ENCODE data around the gene SIT1. TPM values are rescaled to one million over a fixed set of nuclear protein-coding genes. Genes with fewer than 3 reads are reported as not detected.

SIT1 gene
- total and polyA plus RNA-seq, 3 donors from 2014 or later = 0.43 to 1.6 TPM; not detected in 1

DNA sequence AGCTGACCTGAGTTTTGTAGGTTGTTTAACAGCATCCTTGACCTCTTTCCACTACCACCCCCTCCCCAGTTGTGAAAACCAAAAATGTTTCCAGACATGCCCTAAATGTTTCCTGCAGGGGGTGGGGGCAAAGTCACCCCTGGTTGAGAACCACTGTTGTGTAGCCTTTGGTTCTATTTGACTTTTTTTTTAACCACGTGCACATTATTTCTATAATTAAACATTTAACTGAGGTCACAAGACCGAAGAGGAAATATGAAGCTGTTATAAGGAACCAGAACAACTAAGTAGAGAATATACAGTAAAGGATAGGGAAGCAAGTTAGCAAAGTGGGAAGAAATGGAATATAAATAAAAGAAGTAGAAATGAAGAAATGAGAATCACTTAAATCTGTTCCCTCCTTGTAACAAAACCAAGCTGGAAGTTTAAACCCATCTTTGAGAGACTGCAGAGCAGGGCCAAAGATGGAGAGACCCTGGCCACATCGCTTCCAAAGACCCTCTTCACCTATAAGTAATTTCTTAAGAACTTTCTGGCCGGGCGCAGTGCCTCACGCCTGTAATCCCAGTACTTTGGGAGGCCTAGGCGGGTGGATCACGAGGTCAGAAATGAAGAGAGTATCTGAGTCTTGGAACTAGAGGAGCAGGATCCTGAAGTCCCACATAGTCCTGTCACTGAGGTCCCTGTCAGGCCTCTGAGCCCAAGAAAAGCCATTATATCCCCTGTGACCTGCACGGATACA, 14.4 kb downstream of the SIT1 start:
- DNase-seq = no peak

DNA sequence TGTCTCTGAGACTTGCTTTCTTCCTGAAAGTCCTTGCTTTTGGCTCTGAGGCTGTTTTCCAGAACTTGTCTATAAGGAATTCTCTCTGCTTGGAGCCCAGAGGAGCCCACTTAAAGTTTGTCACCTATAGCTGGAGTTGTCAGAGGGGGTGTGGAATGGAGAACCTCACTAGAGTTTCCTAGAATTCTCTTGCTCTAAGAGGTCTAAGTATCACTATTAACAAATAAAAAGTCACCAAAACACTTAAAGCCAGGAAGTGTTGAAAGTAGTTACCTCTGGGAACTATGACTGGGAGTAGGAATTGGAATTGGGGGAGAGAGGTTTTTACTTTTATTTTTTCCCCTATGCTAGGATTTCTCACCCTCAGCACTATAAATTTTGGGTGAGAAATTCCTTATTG, 15.0 kb downstream of the SIT1 start:
- Histone ChIP-seq H3K9me3 (no peaks in the 10 kb centered on the region), H3K4me3 (no peak overlapping the region), H3K4me1 (no peaks in the 10 kb centered on the region), H3K27ac (no peak overlapping the region), H3K36me3 (ENCODE audit: low read depth, missing control alignments) (no peaks in the 10 kb centered on the region), H3K27me3 (no peaks in the 10 kb centered on the region)
- no peak for DNase-seq
- intact Hi-C loops (cut with DNase I; ENCODE audit: low total_unique reads) = no loop called here
- no peak for TF ChIP-seq POLR2A (IDR thresholded peaks at IDR 0.05)
- TF ChIP-seq, protein P1, sequence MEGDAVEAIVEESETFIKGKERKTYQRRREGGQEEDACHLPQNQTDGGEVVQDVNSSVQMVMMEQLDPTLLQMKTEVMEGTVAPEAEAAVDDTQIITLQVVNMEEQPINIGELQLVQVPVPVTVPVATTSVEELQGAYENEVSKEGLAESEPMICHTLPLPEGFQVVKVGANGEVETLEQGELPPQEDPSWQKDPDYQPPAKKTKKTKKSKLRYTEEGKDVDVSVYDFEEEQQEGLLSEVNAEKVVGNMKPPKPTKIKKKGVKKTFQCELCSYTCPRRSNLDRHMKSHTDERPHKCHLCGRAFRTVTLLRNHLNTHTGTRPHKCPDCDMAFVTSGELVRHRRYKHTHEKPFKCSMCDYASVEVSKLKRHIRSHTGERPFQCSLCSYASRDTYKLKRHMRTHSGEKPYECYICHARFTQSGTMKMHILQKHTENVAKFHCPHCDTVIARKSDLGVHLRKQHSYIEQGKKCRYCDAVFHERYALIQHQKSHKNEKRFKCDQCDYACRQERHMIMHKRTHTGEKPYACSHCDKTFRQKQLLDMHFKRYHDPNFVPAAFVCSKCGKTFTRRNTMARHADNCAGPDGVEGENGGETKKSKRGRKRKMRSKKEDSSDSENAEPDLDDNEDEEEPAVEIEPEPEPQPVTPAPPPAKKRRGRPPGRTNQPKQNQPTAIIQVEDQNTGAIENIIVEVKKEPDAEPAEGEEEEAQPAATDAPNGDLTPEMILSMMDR (IDR thresholded peaks at IDR 0.05) = no peak

More for the DNA sequence above, 14.4 kb downstream of the SIT1 start:
- H3K36me3 ChIP-seq (ENCODE audit: low read depth, missing control alignments) = no peaks in the 10 kb centered on the region
- no peaks in the 10 kb centered on the region for H3K9me3 ChIP-seq
- no peak overlapping the region for H3K27ac ChIP-seq
- no peak overlapping the region for H3K4me3 ChIP-seq
- H3K27me3 ChIP-seq = no peaks in the 10 kb centered on the region
- TF ChIP-seq, protein P1 (IDR thresholded peaks at IDR 0.05) = no peak
- TF ChIP-seq POLR2A (IDR thresholded peaks at IDR 0.05) = no peak
- H3K4me1 ChIP-seq = no peaks in the 10 kb centered on the region
- WGBS, 2 donors = 76 to 79% methylated on average over 9 of the region's 9 CpGs
- intact Hi-C loops (cut with DNase I; ENCODE audit: low total_unique reads) = no loop called here

DNA sequence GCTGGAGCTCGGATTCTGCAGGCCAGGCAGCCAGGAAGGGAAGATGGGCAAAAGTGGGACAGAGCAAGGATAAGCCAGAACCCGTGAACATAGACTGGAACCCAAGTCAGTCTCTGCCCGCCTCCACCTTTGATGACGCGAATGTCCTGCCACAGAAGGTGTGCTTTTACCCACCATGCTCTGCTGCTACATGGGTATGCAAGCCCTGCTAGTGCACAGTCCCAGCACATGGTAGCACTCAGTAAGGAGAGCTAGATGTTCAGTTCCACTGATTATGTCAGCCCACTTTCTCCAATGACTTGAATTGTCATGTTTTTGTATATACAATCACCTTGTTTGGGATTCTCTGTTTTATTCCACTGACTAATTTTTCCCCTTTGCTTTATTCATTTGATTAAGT, 21.1 kb downstream of the SIT1 start:
- intact Hi-C loops (cut with DNase I; ENCODE audit: low total_unique reads) = no loop called here
- DNase-seq = no peak
- H3K27ac ChIP-seq = no peak overlapping the region
- H3K4me3 ChIP-seq = no peak overlapping the region
- no peaks in the 10 kb centered on the region for H3K36me3 ChIP-seq (ENCODE audit: low read depth, missing control alignments)
- H3K4me1 ChIP-seq = no peaks in the 10 kb centered on the region
- H3K27me3 ChIP-seq = no peaks in the 10 kb centered on the region
- no peaks in the 10 kb centered on the region for H3K9me3 ChIP-seq
- WGBS, 2 donors = 85 to 87% methylated on average over 5 of the region's 5 CpGs
- TF ChIP-seq POLR2A (IDR thresholded peaks at IDR 0.05) = no peak
- TF ChIP-seq, protein P1 (IDR thresholded peaks at IDR 0.05) = no peak

DNA sequence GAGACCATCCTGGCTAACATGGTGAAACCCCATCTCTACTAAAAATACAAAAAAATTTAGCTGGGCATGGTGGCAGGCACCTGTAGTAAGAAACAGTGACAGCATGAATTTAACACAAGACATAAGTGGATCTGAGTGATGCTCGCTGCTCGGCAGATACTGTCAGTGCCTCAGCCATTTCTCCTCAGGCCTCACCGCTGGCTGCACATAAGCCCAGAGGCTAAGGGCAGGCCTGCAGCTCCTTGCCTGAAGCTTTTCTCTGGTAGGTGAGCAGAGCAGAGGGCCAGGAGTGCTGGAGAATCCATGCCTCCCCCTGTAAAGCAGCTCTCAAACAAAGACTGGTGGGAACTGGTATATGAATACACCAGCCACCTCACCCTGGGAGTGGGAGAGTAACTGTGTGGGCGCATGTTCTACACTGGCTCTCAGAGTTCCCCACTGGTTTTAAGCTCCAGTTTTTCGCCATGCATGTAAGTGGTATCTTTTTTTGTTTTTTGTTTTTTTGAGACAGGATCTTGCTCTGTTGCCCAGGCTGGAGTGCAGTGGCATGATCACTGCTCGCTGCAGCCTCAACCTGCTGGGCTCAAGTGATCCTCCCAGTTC, 22.2 kb downstream of the SIT1 start:
- no peak for DNase-seq
- H3K4me1 ChIP-seq = no peaks in the 10 kb centered on the region
- TF ChIP-seq, protein P1 (IDR thresholded peaks at IDR 0.05) = no peak
- no peak for TF ChIP-seq POLR2A (IDR thresholded peaks at IDR 0.05)
- H3K4me3 ChIP-seq = no peak overlapping the region
- no peak overlapping the region for H3K27ac ChIP-seq
- intact Hi-C loops (cut with DNase I; ENCODE audit: low total_unique reads) = no loop called here
- H3K27me3 ChIP-seq = no peaks in the 10 kb centered on the region
- no peaks in the 10 kb centered on the region for H3K9me3 ChIP-seq
- H3K36me3 ChIP-seq (ENCODE audit: low read depth, missing control alignments) = no peaks in the 10 kb centered on the region
- 94 to 96% methylated on average over 6 of the region's 6 CpGs for WGBS, 2 donors

DNA sequence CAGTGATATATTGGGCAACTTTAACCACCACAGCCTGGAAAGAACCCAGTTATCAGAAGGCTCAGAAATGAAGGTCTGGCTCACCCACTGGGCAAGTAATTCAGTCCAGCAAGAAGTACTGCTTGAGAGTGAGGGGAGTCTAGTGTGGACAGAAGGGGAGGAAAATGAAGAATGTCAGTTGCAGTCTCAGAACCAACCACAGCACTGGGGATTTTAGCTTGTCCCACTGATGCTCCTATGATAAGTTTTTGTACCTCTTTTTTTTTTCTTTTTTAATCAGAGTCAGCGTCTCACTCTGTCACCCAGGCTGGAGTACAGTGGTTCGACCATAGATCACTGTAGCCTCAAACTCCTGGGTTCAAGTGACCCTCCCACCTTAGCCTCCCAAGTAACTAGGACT, 23.2 kb downstream of the SIT1 start:
- 83 to 100% methylated on average over 2 of the region's 2 CpGs for WGBS, 2 donors
- no peak for DNase-seq
- TF ChIP-seq, protein P1 (IDR thresholded peaks at IDR 0.05) = no peak
- no peak for TF ChIP-seq POLR2A (IDR thresholded peaks at IDR 0.05)

More for the DNA sequence above, 23.2 kb downstream of the SIT1 start:
- no peaks in the 10 kb centered on the region for H3K9me3 ChIP-seq
- no peak overlapping the region for H3K4me3 ChIP-seq
- H3K27ac ChIP-seq = no peak overlapping the region
- no peaks in the 10 kb centered on the region for H3K4me1 ChIP-seq
- intact Hi-C loops (cut with DNase I; ENCODE audit: low total_unique reads) = no loop called here
- no peaks in the 10 kb centered on the region for H3K27me3 ChIP-seq
- H3K36me3 ChIP-seq (ENCODE audit: low read depth, missing control alignments) = no peaks in the 10 kb centered on the region

Measured in testis (tissue), 3 donors.